HepG2 (cell line): ENCODE results near the gene SNX21.

Experiments used
- EP300 ChIP-seq, 3 experiments: sonication (generic) in 1 of 3; formaldehyde crosslinking in 1 of 3; IDR thresholded peaks; 2 replicates each; pipeline versions ENCODE4 v1.5.1 to v1.6.1; 2011 to 2020; ENCODE audit warnings: low read depth in 2 of 3, low read length in 2 of 3, borderline replicate concordance in 1 of 3, improper control_type of control experiment in 1 of 3, mild to moderate bottlenecking in 1 of 3, missing genetic modification reagents in 1 of 3, moderate library complexity in 1 of 3
- ZNF512B ChIP-seq: sonication (generic); formaldehyde crosslinking; IDR thresholded peaks from 2 replicates; pipeline ENCODE4 v1.5.1; 2020; ENCODE audit warnings: missing genetic modification reagents, mild to moderate bottlenecking, borderline replicate concordance

DNA sequence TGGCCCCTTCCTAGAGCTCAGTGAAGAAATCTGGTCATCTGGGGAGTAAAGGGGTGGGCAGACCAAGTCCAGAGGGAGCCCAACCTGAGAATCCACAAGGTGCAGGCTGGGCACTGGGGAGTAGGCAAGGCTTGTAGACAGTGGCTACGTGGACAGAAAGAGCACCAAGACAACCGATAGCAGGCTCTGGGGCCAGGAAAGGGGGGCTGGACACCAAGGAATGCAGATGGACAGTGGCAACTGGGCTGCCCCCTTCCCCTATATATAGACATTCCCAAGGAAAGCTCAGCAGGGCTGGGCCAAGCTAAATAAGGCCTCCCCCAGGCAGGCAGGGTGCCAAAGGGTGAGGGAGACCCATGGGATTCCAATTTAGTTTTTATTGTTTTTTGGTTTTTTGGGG, 5.0 kb upstream of the SNX21 start:
- TF ChIP-seq EP300 (IDR thresholded peaks at IDR 0.05; ENCODE audit: low read depth in 2 of 2, low read length in 2 of 2) (no peak), EP300 (CRISPR knock-in tag; IDR thresholded peaks at IDR 0.05; ENCODE audit: borderline replicate concordance) (no peak), ZNF512B (CRISPR knock-in tag) (no peak)
